ENCODE data around the gene CLUH.

DNA sequence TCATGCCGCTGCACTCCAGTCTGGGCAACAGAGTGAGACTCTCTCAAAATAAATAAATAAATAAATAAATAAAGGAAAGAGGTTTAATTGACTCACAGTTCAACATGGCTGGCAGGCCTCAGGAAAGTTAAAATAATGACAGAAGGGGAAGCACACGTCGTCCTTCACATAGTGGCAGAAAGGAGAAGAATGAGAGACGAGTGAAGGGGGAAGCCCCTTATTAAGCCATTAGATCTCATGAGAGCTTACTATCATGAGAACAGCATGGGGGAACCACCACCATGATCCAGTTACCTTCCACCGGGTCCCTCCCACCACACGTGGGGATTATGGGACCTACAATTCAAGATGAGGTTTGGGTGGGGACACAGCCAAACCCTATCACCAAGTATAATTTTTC lies 63.6 kb downstream of the CLUH start:
- TF ChIP-seq, protein P1, sequence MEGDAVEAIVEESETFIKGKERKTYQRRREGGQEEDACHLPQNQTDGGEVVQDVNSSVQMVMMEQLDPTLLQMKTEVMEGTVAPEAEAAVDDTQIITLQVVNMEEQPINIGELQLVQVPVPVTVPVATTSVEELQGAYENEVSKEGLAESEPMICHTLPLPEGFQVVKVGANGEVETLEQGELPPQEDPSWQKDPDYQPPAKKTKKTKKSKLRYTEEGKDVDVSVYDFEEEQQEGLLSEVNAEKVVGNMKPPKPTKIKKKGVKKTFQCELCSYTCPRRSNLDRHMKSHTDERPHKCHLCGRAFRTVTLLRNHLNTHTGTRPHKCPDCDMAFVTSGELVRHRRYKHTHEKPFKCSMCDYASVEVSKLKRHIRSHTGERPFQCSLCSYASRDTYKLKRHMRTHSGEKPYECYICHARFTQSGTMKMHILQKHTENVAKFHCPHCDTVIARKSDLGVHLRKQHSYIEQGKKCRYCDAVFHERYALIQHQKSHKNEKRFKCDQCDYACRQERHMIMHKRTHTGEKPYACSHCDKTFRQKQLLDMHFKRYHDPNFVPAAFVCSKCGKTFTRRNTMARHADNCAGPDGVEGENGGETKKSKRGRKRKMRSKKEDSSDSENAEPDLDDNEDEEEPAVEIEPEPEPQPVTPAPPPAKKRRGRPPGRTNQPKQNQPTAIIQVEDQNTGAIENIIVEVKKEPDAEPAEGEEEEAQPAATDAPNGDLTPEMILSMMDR (IDR thresholded peaks at IDR 0.05; ENCODE audit: low read depth, low read length, poor library complexity, severe bottlenecking), result no peak
- no peak for TF ChIP-seq EZH2phosphoT487 (IDR thresholded peaks at IDR 0.05; ENCODE audit: borderline replicate concordance, low read length)

All from DOHH2 (cell line).